Measurements from ENCODE around the gene ZBTB3. TPM values are rescaled to one million over a fixed set of nuclear protein-coding genes. Genes with fewer than 3 reads are reported as not detected.

ZBTB3 gene
- total and polyA plus RNA-seq, 4 donors = 1.5 to 6.4 (median 4.2) TPM

GRCh38 chr11:62710001-62710345, 44.0 kb downstream of the ZBTB3 start:
- no peak for TF ChIP-seq ZBTB33 (IDR thresholded peaks at IDR 0.05)
- TF ChIP-seq ATF3 (IDR thresholded peaks at IDR 0.05) = no peak
- no peak for TF ChIP-seq EGR1 (IDR thresholded peaks at IDR 0.05; ENCODE audit: low read depth in 2 of 2)
- TF ChIP-seq RXRA (IDR thresholded peaks at IDR 0.05) = no peak
- no peak for TF ChIP-seq HNF4G (IDR thresholded peaks at IDR 0.05)
- no peak for TF ChIP-seq JUND (IDR thresholded peaks at IDR 0.05)
- TF ChIP-seq GABPA (IDR thresholded peaks at IDR 0.05 in 1 of 2, conservative IDR thresholded peaks at IDR 0.05 in 1 of 2) = no peak
- no peak for TF ChIP-seq SP1 (IDR thresholded peaks at IDR 0.05)
- no peak for TF ChIP-seq TAF1 (conservative IDR thresholded peaks at IDR 0.05)
- TF ChIP-seq FOXA1 (IDR thresholded peaks at IDR 0.05) = no peak
- no peak for TF ChIP-seq FOXA2 (IDR thresholded peaks at IDR 0.05)
- TF ChIP-seq NR2F2 (IDR thresholded peaks at IDR 0.05) = no peak
- Histone ChIP-seq H3K36me3 (ENCODE audit: control insufficient read depth in 4 of 4, insufficient read depth in 3 of 4, low read depth in 1 of 4, low read length in 3 of 4) (peaks cover 0 to 9% (median 8%) of the 10 kb centered on the region in 4 donors), H3K27ac (ENCODE audit: low read depth in 1 of 2, low read length in 2 of 2) (peak overlapping the region; percentile 93 to 95), H3K4me3 (ENCODE audit: low read depth in 1 of 3, low read length in 3 of 3) (peak overlapping the region; percentile 55 to 85 (median 56)), H3K9me3 (ENCODE audit: control insufficient read depth in 4 of 4, low read length in 3 of 4) (no peaks in the 10 kb centered on the region), H3K27me3 (ENCODE audit: control insufficient read depth in 4 of 4, insufficient read depth in 4 of 4, low read length in 3 of 4) (no peaks in the 10 kb centered on the region), H3K9ac (ENCODE audit: low read depth in 1 of 2, low read length in 2 of 2) (peak overlapping the region; percentile 79 to 91), H3K4me1 (ENCODE audit: control insufficient read depth in 4 of 4, insufficient read depth in 4 of 4, low read length in 3 of 4) (peaks cover 20 to 73% (median 60%) of the 10 kb centered on the region in 4 donors)
- WGBS = 65% methylated on average over 7 of the region's 7 CpGs
- DNase-seq (ENCODE audit: low spot score) = no peak

- peaks cover 0 to 7% (median 4%) of the 10 kb centered on the region in 4 donors for H3K36me3 ChIP-seq (ENCODE audit: control insufficient read depth in 4 of 4, insufficient read depth in 3 of 4, low read depth in 1 of 4, low read length in 3 of 4)
- no peaks in the 10 kb centered on the region for H3K9me3 ChIP-seq (ENCODE audit: control insufficient read depth in 4 of 4, low read length in 3 of 4)
- no peaks in the 10 kb centered on the region for H3K27me3 ChIP-seq (ENCODE audit: control insufficient read depth in 4 of 4, insufficient read depth in 4 of 4, low read length in 3 of 4)
- DNase-seq (ENCODE audit: low spot score) = peak; percentile 93
- WGBS = 5% methylated on average over 47 of the region's 47 CpGs
- H3K9ac ChIP-seq (ENCODE audit: low read depth in 1 of 2, low read length in 2 of 2) = peak overlapping the region; percentile 79 to 93
- TF ChIP-seq HNF4A (conservative IDR thresholded peaks at IDR 0.05) (peak; percentile 7 to 18), GABPA (IDR thresholded peaks at IDR 0.05 in 1 of 2, conservative IDR thresholded peaks at IDR 0.05 in 1 of 2) (peak; percentile 44 to 81), YY1 (IDR thresholded peaks at IDR 0.05) (peak; percentile 100), FOXA2 (IDR thresholded peaks at IDR 0.05) (peak; percentile 26), SP1 (IDR thresholded peaks at IDR 0.05) (no peak), RXRA (IDR thresholded peaks at IDR 0.05) (peak; percentile 24 to 51), EGR1 (IDR thresholded peaks at IDR 0.05; ENCODE audit: low read depth in 2 of 2) (no peak), HNF4G (IDR thresholded peaks at IDR 0.05) (no peak), CTCF (IDR thresholded peaks at IDR 0.05; ENCODE audit: low read depth, low read length, missing input control) (no peak), REST (IDR thresholded peaks at IDR 0.05) (peak; percentile 62), NR2F2 (IDR thresholded peaks at IDR 0.05) (peak; percentile 35), ATF3 (IDR thresholded peaks at IDR 0.05) (no peak), TAF1 (conservative IDR thresholded peaks at IDR 0.05) (peak; percentile 86), RAD21 (IDR thresholded peaks at IDR 0.05) (peak in 1 of 2 donors; percentile 8), MAX (IDR thresholded peaks at IDR 0.05) (peak; percentile 57), ZBTB33 (IDR thresholded peaks at IDR 0.05) (peak; percentile 85), FOXA1 (IDR thresholded peaks at IDR 0.05) (no peak), JUND (IDR thresholded peaks at IDR 0.05) (no peak)
- H3K4me3 ChIP-seq (ENCODE audit: low read depth in 1 of 3, low read length in 3 of 3) = peak overlapping the region; percentile 55 to 85 (median 56)
- H3K4me1 ChIP-seq (ENCODE audit: control insufficient read depth in 4 of 4, insufficient read depth in 4 of 4, low read length in 3 of 4) = peaks cover 20 to 68% (median 56%) of the 10 kb centered on the region in 4 donors
- peak overlapping the region; percentile 93 to 95 for H3K27ac ChIP-seq (ENCODE audit: low read depth in 1 of 2, low read length in 2 of 2)
These were observed 44.5 kb downstream of the ZBTB3 start for GRCh38 chr11:62709247-62710000.
